K562 treated with DMSO at 1 percent for 48 hours (cell line): ENCODE results near the gene FBXO41. TPM values are rescaled to one million over a fixed set of nuclear protein-coding genes. Genes with fewer than 3 reads are reported as not detected.

Source experiments
- total RNA-seq: library from RNA; unstranded; fragments of 300-600 nt; gene quantifications from 2 replicates; pipeline ENCODE4 v1.2.3, GENCODE V29; 2022; ENCODE audit warnings: low replicate concordance; ENCODE audit errors: extremely low read depth

Gene FBXO41, protein sequence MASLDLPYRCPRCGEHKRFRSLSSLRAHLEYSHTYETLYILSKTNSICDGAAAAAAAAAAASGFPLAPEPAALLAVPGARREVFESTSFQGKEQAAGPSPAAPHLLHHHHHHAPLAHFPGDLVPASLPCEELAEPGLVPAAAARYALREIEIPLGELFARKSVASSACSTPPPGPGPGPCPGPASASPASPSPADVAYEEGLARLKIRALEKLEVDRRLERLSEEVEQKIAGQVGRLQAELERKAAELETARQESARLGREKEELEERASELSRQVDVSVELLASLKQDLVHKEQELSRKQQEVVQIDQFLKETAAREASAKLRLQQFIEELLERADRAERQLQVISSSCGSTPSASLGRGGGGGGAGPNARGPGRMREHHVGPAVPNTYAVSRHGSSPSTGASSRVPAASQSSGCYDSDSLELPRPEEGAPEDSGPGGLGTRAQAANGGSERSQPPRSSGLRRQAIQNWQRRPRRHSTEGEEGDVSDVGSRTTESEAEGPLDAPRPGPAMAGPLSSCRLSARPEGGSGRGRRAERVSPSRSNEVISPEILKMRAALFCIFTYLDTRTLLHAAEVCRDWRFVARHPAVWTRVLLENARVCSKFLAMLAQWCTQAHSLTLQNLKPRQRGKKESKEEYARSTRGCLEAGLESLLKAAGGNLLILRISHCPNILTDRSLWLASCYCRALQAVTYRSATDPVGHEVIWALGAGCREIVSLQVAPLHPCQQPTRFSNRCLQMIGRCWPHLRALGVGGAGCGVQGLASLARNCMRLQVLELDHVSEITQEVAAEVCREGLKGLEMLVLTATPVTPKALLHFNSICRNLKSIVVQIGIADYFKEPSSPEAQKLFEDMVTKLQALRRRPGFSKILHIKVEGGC
- not detected in 2 replicates for total RNA-seq

DNA sequence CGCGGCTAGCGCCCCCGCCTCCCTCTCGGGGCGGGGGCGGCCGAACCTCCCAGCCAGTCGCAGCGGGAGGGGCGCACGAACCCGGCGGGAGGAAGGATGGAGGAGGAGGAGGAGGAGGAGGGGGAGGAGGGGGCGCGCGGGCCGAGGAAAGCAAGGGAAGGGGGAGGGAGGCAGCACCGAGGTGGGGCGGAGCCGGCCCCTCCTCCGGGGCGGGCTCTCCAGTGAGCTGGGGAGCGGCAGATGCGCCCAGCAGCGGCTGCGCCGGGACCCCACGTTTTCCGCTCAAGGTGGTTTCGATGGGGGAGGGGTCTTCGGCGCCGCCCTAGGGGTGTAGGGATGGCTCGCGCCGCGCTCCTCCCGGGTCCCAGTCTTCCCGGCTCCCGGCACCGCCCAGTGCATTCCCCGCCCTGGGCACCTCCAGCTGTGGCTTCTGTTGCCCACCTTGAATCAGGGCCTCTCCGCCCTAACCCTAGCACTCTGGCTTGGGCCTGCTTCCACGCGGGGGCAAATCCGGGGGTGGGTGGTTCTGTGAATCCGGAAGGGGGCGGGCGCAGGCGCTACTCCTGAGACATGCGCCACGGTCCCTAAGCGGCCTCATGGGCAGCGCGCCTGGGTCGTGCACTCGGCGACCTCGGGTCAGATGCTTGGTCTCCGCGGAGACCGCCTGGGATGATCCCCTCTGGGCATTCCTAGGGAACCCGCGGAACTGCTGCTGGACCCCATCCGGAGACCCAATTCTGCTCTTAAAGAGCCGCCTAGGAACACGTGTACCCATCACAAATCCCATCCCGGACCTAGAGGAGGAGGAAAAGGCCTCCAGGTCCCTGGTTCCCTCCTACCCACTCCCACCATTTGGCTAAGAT is at the start of gene FBXO41:
Gene FBXO41, minus strand, starts transcription at position 183 of the 863 bp plus-strand sequence. CDS start 14,848 bp downstream, outside the sequence.

DNA sequence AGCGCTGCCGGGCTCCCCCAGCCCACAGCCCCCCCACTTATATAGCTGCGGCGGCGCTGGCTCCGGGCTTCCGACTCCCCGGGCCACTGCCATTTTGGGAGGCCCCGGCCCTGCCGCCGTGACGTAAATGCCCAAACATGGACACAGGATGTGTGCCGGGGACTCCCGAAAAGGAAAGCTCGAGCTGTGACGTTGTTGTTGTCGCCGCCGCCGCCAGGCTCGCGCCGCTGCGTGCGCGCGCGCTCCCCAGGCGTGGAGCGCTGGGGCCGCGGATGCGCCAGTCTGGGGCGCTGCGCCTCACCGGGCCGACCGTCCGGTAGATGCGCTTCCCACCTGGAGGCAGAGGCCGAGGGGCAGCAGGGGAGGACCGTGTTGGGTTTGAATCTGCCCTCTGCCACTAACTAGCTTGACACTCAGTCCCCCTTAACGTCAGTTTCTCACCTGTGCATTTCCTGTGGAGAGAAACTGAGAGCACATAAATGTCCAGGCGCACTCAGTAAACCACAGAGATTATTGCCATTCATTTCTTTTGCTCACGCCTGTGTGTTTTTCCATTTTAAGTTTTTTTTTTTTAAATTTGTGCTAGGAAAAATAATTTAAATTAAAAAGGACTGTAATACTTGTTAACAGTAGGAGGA is 9.4 kb upstream of the FBXO41 start, which contains the start of gene EGR4:
Gene EGR4, minus strand, starts transcription at position 15 of the 638 bp plus-strand sequence. CDS start 231 bp downstream, outside the sequence.

DNA sequence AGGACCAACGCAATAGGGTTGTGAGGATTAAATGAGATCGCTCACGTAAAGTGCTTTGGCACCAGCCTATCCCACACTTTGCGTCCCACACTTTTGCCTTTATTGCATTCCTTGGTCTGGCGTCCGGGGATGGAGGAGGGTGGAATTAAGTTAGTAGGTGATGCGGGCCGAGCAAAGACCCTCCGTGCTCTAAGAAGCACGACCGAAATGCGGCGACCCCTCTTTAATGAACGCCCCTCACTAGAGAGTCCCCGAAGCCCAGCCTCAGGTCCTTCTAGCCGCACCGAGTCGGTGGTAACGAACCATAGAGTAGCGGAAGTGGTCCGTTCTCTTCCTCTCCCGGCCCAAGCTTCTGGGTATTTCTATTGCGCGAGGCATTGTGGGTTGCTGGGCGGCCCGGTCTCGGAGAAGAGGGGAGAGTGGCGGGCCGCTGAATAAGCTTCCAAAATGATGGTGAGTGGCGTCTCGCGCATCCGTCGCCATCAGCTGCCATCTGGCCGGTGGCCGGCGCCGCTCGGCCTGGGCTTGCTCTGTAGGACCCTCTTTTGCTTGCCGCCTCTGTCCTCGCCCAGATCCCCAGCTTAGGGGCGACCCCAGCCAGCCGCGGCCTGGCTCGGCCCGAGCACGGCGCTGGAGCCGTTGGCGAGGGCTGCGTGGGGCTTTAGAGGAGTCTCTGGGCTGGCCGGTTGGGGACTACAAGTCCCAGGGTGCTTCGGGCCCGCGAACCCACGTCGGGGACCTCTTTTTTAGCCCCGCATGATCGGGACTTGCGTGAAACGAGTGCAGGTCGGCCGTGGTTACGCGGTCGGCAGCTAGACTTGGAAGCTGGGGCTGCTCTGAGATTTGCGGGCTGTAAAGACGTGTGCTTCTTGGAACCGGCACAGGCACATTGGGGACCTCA is 50.1 kb downstream of the FBXO41 start, which contains the start of gene CCT7:
Gene CCT7, plus strand, starts transcription at position 377 of the 901 bp plus-strand sequence. Its CDS starts 71 bp downstream, at position 448.

DNA sequence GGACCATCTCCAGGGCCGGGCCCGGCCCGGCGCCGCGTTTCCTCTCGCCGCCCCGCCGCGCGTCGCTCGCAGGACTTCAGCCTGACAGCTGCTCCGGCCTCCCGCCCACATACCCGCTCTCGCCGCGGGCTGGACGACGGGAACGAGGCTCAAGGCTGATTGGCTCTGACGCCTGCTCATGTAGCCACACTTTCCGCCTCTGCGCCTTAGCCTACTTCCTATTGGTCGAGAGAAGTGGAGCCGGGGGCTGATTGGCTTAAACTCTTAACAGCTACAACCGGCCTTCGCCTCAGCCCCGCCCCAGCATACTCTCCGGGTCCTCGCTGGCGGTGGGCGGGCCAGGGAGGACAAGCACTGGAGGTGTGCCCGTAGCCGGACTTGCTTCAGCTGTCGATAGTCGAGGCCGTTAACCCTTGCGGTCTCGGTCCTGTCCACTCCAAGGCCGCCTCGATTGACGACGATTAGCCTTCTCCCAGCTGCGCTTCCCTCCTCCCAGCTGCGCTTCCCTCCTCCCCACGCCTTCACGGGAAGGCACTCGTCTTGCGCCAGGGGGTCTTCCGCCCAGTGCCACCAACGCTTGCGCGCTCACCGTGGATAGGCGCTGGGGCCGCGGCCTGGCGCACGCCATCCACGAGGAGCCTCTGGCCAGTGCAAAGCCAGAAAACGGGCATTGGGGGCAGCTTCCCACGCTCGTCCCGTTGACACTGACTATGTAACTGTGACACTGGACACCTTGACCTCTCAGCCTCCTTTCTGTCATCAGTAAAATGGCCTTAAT is 50.9 kb downstream of the FBXO41 start, which contains the start of gene PRADC1:
Gene PRADC1, minus strand, starts transcription at position 86 of the 778 bp plus-strand sequence. Its CDS starts 79 bp downstream, at position 7.

DNA sequence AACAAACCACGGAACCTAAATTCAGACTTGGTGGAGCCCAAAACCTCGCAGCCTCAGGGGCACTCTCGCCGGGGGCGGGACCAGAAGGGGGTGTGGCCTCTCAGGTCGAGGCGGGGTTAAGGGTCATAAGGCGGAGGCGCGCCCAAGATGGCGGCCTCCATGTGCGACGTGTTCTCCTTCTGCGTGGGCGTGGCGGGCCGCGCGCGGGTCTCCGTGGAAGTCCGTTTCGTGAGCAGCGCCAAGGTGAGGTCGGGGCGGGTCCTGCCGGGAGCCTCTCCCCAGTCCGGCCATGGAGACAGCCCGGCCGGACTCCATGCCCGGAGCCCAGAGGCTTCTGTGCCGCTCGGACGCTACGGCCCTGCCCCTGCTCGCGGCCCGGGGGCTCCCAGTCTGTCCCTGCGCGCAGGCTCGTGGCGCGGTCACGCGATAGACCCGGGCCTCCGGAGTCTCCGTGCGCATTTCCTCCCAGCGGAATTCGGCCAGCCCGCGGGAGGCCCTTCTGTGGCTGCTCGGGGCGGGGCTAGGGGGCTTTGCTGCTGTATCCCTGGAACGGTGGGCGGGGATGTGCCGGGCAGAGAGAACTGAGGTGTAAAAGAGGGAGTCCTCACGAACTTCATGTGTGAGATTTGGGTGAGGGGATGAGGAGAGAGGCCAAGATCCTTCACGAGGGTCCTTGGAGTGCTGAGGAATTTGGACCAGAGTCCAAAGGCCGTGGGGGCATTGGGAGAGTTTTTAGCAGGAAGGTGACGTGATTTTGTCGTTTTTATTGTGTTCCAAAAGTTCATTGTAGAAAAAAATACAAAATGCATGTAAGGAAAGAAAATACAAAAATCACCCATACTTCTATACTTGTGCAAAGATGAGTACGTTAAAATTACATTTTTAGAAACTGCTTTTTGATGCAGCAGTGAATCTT is 69.9 kb downstream of the FBXO41 start, which contains the start of gene SMYD5:
Gene SMYD5, plus strand, starts transcription at position 126 of the 916 bp plus-strand sequence. Its CDS starts 22 bp downstream, at position 148.

Other genes starting within 250 kb of the FBXO41 start
- gene SFXN5, start 212.8 kb downstream of the FBXO41 start, total RNA-seq: not detected in 2 replicates
- gene RAB11FIP5, start 171.5 kb downstream of the FBXO41 start, total RNA-seq: not detected in 2 replicates
- not detected in 2 replicates for gene NOTO, start 81.9 kb downstream of the FBXO41 start, total RNA-seq
- gene SMYD5, start 70.2 kb downstream of the FBXO41 start, total RNA-seq: not detected in 2 replicates
- not detected in 2 replicates for gene PRADC1, start 51.2 kb downstream of the FBXO41 start, total RNA-seq
- 1,102 TPM in 1 of 2 replicates, not detected in the other for gene CCT7, start 50.2 kb downstream of the FBXO41 start, total RNA-seq
- not detected in 2 replicates for gene EGR4, start 9.1 kb upstream of the FBXO41 start, total RNA-seq
- not detected in 2 replicates for gene ALMS1, start 101.4 kb upstream of the FBXO41 start, total RNA-seq